ENCODE data around the gene RAG1.
A peak's percentile ranks its signal among the peaks of the same experiment; 100 is the strongest.

GRCh38 chr11:36622431-36623136, 54.8 kb downstream of the RAG1 start:
- TF ChIP-seq CTCF (IDR thresholded peaks at IDR 0.05) = peak in 3 of 6 experiments; percentile 49 to 58 (median 51)
- no peak for TF ChIP-seq POLR2A (IDR thresholded peaks at IDR 0.05)
